Neural progenitor cell (in vitro differentiated cells): Measurements from ENCODE around the gene LEMD3.

Source experiments
- CTCF ChIP-seq: fragments of 200-600 bp; sonication (generic); IDR thresholded peaks from 2 replicates; pipeline ENCODE4 v1.5.1; 2017; ENCODE audit warnings: antibody characterized with exemption, mild to moderate bottlenecking
- EZH2 ChIP-seq: fragments of 200-600 bp; sonication (generic); IDR thresholded peaks from 2 replicates; pipeline ENCODE4 v1.6.1; 2017; ENCODE audit warnings: antibody characterized with exemption, mild to moderate bottlenecking, moderate library complexity

GRCh38 chr12:65170209-65170881 lies 962 bp downstream of the LEMD3 start:
- TF ChIP-seq CTCF (no peak), EZH2 (no peak)
